T47D (cell line): ENCODE results near the gene CCDC137.

Experiments used
- DNase-seq, 2 experiments: peaks; one replicate each; pipeline versions ENCODE4 v3.0.0 to v3.0.0-alpha.2; 2011 to 2012; ENCODE audit warnings: low read depth in 1 of 2, low spot score in 1 of 2
- JUND ChIP-seq: IDR thresholded peaks from 2 replicates; pipeline ENCODE4 v1.6.1; 2012; ENCODE audit warnings: low read depth
- in situ Hi-C: cut with HindIII; loops from 2 replicates; pipeline ENCODE4 v1.10.0; 2016; ENCODE audit warnings: low sequenced_read_pairs, low pct_unique_long_range_greater_than_20kb

CCDC137 gene

DNA sequence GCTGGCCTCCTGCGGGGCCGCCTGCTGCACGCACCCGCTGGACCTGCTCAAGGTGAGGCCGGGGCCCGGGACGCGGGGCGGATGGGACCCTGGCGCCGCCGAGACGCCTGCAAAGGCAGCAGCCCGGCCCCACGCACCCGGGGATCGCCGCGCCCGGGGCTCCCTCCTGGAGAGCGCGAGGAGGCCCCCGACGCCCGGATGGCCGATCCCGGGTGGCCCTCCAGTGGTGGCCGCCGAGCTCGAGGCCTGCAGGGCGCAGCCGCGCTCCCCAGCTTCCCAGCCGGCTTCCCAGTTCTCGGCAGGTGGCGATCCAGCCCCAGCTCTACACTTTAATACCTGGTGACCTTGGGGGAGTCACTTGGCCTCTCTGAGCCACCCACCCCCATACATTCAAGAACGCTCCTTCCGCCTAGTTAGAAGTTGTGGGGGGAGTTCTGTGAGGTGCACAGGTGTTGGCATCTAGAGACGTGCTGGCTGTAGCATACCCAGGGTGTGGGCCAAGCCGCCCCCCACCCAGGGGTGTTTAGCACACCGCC lies 46.0 kb downstream of the CCDC137 start:
- no peak for TF ChIP-seq JUND
- peak; percentile 66 to 69 for DNase-seq
- in situ Hi-C loops: no loop called here

DNA sequence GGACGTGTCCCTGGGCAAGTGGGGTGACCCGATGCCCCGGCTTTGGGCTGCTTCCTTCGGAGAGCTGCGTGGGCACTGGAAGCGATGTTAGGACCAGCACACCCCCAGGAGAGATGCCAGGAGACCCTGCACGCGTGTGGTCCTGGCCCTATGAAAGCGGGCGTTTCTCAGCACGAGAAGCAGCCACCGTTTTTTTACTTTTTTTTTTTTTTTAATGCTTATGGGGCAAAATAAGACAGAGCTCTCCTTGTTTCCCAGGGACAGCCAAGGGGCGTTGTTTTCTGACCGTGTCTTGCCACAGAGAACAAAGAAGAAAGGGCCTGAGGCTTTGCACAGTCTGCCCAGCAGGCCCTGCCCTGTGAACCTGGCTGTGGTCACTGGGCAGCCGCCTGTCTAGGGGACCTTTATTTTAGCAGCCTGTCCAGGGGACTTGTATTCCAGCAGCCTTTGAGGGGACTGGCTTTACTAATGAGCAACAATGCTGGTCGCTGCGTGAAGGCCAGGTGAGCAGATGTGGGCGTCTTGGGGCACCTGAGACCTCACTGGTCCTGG lies 46.5 kb downstream of the CCDC137 start:
- no peak for TF ChIP-seq JUND
- in situ Hi-C loops: no loop called here
- peak in 1 of 2 experiments; percentile 46 for DNase-seq

DNA sequence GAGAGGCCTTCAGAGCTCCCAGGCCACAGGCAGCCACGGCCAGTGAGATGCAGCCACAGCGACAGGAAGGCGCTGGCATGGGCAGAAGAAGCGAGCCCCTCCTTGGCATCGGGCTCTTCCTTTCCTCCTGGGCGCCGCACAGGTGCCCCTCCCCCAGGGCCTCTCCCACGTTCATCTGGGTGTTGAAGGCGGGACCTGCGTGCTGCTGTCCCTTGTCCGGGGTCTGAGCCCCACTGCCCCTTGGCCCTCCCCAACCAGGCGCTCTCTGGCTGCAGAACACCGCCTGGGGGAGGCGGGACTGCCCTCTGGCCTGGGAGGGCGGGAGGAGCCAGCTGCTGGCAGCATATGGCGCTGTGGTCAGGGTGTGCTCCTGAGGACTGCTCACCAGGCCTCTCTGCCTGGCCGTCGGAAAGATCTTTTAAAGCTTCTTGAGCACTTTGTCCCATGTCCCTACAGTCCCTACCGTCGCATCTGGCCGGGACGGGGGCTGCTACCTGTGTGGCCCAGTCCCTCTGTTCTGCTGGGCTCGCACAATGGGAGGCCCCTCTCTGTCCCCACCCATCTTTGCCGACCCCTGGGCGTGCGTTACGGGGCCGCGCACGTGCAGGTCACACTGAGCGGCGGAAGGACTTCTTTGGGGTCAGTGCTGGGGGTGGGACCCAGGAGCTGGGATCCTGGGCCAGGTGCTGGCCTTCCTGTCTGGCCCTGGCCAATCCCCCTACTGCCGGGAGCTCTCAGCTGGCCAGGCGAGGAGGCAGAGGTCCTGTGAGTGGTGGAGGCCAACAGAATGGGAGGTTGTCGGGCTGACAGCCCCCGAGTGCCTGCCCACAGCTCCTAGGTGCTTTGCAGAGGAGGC lies 47.2 kb downstream of the CCDC137 start:
- no peak for TF ChIP-seq JUND
- in situ Hi-C loops: no loop called here
- DNase-seq: peak; percentile 55 to 56

DNA sequence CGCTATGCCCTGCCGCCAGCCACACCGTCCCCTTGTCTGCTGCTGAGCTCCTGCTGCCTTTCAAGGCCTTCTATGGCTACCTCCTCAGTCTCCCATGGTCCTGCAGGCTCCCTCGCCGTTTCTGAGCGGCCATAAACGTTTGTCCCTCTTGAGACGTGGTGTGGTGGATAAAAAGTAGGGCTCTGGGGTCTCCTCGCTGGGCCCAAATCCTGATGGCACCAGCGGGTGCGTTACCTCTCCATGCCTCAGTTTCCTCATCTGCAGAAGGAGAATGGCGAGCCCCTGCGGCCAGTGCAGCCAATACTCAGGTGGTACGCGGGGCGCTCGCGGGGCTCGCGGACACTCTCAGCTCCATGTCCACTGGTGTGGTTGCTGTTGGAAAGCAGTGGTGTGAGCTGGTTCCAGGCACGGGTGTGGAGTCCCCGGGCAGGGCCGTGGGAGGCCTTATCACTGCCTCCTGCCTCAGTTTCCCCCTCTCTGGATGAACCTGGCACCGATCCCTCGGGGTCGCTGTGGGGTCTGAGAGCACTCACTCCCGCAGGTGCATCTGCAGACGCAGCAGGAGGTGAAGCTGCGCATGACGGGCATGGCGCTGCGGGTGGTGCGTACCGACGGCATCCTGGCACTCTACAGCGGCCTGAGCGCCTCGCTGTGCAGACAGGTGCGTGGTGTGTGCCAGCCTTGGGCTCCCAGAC lies 48.0 kb downstream of the CCDC137 start:
- DNase-seq: no peak
- in situ Hi-C loops: no loop called here
- TF ChIP-seq JUND: no peak

DNA sequence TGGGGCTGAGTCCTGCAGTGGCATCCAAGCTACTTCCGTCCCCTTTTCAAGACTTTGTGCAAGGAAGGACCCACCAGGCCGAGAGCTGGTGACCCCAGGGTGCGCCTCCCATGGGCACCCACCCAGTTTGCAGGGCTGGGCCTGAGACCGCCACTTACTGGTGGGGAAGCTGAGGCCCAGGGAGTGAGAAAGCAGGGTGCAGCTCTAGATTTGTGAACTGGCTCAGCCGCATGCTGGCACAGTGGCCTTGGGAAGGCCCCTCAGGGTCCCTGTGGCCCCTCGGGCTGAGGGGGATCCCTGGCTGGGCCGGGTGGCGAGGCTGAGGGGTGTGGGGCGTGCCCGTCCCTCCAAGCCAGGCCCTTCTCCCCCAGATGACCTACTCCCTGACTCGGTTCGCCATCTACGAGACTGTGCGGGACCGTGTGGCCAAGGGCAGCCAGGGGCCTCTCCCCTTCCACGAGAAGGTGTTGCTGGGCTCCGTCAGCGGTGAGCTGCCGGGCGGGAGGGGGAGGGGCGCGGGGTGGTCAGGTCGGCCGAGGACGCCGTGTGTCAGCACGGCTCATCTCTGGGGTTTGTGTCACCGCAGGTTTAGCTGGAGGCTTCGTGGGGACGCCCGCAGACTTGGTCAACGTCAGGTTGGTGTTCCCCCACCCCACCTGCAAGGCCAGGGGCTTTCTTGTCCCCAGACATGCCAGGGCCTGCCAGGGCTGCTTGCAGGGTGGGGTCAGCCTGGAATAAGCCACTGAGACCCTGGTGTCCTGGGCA lies 48.8 kb downstream of the CCDC137 start:
- DNase-seq: no peak
- TF ChIP-seq JUND: no peak
- in situ Hi-C loops: no loop called here

DNA sequence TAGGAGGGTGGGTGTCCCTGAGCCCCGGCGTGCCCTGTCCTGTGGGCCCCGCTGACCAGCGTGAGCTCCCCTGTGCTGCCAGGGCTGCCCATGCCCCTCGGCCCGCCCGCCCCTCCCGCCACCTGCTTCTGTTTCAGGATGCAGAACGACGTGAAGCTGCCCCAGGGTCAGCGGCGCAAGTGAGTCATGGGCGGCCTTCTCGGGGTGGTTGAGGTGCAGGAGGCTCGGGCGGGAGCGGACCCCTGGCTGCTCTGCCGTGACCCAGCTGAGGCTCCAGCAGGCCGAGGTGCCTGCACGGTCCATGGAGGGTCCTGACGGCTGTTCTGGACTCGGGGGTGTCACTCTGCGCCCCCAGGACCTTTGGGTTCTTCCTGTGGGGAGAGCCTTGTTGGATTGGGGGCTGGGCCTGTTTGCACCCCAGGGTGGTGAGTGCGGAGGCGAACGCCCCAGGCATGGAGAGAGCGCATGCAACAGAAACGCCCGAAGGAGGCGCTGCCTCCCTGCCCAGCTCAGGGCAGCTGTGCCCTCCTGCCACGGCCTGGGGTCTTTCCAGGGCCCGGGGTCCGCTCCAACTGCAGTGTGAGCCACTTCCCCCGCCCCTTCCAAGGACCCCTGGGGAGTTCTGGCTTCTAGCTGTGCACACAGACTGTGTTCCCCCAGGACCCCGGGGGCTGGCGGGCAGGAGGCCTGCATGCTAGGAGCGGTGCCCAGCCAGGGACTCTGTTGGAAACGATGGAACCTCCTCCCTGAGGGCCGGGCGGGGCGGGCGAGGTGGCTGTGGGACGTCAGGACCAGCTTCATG lies 49.5 kb downstream of the CCDC137 start:
- in situ Hi-C loops: no loop called here
- DNase-seq: no peak
- TF ChIP-seq JUND: no peak

DNA sequence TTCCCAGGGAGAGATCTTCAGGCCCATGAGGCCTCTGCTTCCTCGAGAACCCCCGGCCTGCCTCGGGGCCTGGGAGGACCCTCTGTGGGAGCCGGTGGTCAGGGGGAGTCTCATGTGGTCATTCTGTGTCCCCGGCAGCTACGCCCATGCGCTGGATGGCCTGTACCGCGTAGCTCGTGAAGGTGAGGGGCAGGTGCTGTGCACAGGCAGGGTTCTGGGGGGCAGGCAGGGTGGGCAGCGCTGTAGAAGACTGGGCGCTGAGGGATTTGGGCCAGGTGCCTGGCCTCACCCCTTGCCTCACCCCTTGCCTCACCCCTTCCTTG lies 50.1 kb downstream of the CCDC137 start:
- in situ Hi-C loops: no loop called here
- TF ChIP-seq JUND: no peak
- no peak for DNase-seq

DNA sequence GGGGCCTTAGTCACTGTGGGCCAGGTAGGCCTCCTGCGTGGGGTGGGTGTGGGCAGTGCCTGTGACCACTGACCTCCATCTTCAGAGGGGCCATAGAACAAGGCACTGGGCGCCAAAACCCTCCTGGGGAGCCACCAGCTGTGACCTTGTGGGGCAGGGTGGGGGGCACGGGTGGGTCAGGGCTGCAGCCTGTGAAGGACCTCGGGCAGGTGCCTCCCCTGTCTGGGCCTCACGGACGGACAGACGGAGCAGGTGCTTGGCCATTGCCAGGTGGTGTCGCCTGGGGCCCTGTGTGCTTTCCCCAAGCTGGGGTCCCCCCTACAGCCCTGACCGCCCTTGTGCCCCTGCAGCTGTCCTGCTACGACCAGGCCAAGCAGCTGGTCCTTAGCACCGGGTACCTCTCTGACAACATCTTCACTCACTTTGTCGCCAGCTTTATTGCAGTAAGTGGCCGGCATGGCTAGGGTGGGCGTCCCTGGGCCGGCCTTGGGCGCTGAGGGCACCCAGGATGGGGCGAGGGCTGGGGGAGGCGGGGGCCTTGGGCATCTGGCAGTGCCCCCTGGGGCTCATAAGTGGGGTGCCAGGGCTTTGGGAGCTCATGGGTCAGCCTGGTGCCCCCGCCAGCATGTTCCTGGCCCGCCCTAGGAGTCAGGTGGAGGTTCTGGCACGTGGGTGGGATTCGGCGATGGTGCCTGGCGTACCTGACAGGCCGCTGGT lies 50.7 kb downstream of the CCDC137 start:
- in situ Hi-C loops: no loop called here
- TF ChIP-seq JUND: no peak
- DNase-seq: no peak

DNA sequence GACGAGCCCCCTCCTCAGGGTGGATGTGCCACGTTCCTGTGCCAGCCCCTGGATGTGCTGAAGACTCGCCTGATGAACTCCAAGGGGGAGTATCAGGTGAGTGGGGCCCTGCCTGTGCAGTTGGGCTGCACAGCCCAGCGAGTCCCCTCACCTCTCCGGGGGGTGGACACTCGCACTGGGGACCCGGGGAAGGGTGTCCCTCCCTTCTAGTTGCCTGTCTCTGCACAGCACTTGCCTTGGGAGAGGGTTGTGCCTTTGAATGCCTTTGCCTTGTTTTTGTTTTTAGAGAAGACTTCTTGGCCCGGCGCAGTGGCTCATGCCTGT lies 51.2 kb downstream of the CCDC137 start:
- in situ Hi-C loops: no loop called here
- TF ChIP-seq JUND: no peak
- no peak for DNase-seq

DNA sequence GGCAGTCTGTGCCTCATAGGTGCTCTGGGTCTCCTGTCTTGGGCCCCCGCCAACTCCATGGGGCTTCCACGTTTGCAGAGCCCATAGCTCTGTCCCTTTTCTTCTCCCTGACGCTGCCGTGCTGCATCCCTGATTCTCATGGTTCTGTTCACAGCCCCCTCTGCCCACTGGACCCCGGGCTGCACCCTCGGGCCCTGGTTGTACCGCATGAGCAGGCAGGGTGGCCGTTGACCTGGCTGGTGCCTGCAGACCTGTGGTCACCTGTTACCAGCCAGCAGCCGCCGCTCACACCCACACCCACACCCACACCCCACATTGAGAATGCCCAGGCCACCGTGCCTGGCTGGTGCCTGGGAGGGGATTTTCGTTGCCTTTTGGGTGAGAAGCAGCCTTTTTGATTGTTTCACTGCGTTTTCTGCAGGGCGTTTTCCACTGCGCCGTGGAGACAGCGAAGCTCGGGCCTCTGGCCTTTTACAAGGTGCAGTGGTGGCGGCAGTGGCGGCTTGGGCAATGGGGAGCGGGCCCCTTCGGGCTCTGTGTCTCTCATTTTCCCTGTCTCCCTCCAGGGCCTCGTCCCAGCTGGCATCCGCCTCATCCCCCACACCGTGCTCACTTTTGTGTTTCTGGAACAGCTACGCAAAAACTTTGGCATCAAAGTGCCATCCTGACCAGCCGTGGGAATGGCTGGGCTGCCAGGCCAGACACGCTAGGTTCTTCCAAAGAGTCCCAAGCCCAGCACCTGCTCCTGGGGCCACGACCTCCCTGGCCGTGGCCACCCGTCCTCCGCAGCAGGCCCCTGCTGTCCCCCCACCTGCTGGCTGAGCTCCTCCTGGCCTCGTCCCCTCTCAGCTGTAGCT lies 53.1 kb downstream of the CCDC137 start:
- no peak for DNase-seq
- in situ Hi-C loops: no loop called here
- TF ChIP-seq JUND: no peak
